ENCODE measurements around the gene MTHFD1L.
"Not testable (repeated sequence)": the region's sequence is repeated elsewhere in the genome, so short reads cannot be mapped to it uniquely, and the experiment has no call there.

Gene MTHFD1L

DNA sequence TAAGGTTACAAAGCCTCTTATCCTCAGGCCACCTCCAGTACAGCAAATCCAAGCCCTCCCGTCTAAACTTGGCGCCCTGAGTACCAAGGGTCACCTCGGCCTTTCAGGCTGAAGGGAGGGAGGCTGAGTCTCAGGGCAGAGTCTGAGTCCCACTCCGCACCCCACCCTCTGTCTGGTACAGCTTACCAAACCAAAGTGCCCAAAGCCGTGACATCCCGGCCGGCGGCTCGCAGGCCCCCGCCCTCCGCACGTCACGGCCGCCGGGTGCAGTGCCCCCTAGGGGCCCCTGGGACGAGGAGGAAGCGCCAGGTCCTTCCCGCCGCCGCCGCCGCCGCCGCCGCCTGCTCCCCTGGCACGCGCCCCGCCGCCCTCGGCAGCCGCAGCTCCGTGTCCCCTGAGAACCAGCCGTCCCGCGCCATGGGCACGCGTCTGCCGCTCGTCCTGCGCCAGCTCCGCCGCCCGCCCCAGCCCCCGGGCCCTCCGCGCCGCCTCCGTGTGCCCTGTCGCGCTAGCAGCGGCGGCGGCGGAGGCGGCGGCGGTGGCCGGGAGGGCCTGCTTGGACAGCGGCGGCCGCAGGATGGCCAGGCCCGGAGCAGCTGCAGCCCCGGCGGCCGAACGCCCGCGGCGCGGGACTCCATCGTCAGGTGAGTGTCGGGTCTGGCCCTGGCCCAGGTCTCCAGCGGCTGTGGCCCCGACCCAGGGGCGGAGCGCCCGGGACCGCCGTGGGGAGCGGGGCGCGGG lies at the start of gene MTHFD1L:
TSS of gene MTHFD1L (plus strand) at position 297 of the 741 bp plus-strand sequence. CDS start at position 418, 121 bp downstream.
- peak; percentile 95 for DNase-seq (ENCODE audit: low spot score)

DNA sequence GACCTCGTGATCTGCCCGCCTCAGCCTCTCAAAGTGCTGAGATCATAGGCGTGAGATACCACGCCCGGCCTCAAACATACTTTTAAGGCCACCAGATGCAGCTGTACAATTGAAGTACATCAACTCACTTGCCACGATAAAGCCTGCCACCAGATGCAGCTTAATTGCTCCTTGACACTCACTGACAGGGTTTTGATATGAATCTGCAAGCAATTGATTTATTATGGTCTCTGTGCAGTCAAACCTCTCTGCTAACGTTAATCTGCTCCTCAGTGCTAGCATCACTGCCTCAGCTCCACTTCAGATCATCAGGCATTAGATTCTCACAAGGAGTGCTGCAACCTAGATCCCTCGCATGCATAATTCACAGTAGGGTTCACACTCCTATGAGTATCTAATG lies 48.9 kb upstream of the MTHFD1L start:
- DNase-seq (ENCODE audit: low spot score) = not testable (repeated sequence)

GRCh38 chr6:150822932-150823331 lies 42.6 kb upstream of the MTHFD1L start:
- DNase-seq (ENCODE audit: low spot score) = no peak

GRCh38 chr6:150826788-150827187 lies 38.7 kb upstream of the MTHFD1L start:
- no peak for DNase-seq (ENCODE audit: low spot score)

- DNase-seq (ENCODE audit: low spot score) = not testable (repeated sequence)
Measured at GRCh38 chr6:150828107-150828506, 37.4 kb upstream of the MTHFD1L start.

DNA sequence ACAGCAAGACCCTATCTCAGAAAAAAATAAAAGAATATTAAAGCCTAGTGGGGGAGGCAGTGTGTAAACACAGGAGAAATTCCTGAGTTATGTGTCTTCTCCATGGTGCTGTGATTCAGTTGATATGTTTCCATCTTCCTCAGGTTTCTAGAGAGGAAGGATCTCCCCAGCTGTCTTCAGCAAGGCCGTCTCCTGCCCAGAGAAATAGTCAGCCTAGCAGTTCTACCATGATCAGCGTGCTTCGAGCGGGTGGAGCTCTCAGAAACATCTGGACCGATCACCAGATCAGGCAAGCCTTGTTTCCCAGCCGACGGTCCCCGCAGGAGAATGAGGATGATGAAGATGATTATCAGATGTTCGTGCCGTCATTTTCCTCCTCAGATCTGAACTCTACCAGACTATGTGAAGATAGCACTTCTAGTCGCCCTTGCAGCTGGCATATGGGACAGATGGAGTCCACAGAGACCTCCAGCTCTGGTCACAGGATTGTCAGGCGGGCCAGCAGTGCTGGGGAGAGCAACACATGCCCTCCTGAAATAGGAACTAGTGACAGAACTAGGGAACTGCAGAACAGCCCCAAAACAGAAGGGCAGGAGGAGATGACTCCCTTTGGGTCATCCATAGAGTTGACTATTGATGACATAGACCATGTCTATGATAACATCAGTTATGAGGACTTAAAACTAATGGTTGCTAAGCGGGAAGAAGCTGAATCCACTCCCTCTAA lies 34.9 kb upstream of the MTHFD1L start:
- no peak for DNase-seq (ENCODE audit: low spot score)

GRCh38 chr6:150831577-150831976 lies 33.9 kb upstream of the MTHFD1L start:
- no peak for DNase-seq (ENCODE audit: low spot score)

GRCh38 chr6:150835620-150836019 lies 29.9 kb upstream of the MTHFD1L start:
- no peak for DNase-seq (ENCODE audit: low spot score)

DNA sequence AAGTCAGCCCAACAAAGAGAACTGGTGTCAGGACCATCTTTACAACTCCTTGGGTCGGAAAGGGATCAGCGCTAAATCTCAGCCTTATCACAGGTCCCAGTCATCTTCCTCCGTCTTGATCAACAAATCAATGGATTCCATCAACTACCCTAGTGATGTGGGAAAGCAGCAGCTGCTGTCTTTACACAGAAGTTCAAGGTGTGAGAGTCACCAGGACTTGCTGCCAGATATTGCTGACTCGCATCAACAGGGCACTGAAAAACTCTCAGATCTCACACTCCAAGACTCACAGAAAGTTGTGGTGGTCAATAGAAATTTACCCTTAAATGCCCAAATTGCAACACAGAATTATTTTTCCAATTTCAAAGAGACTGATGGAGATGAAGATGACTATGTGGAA lies 25.3 kb upstream of the MTHFD1L start:
- DNase-seq (ENCODE audit: low spot score) = no peak

GRCh38 chr6:150841189-150841588 lies 24.3 kb upstream of the MTHFD1L start:
- no peak for DNase-seq (ENCODE audit: low spot score)

- no peak for DNase-seq (ENCODE audit: low spot score)
Measured at GRCh38 chr6:150841697-150842096, 23.8 kb upstream of the MTHFD1L start.

GRCh38 chr6:150844371-150844770 lies 21.1 kb upstream of the MTHFD1L start:
- no peak for DNase-seq (ENCODE audit: low spot score)

DNA sequence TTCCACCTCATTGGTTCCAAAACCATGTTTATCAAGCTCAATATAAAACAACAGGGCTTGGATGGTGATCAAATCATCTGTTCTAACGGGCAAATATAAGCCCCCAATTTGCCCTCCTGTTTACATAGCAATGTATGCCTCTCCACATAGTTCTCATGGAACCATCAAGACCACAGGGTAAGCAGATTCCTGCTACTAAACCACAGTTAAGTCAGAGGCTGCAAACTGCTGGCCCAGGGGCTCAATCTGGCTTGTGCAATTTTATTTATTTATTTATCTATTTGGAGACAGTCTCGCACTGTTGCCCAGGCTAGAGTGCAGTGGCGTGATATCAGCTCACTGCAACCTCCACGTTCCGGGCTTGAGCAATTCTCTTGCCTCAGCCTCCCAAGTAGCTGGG lies 18.9 kb upstream of the MTHFD1L start:
- DNase-seq (ENCODE audit: low spot score) = no peak

GRCh38 chr6:150848400-150848799 lies 17.1 kb upstream of the MTHFD1L start:
- no peak for DNase-seq (ENCODE audit: low spot score)

DNA sequence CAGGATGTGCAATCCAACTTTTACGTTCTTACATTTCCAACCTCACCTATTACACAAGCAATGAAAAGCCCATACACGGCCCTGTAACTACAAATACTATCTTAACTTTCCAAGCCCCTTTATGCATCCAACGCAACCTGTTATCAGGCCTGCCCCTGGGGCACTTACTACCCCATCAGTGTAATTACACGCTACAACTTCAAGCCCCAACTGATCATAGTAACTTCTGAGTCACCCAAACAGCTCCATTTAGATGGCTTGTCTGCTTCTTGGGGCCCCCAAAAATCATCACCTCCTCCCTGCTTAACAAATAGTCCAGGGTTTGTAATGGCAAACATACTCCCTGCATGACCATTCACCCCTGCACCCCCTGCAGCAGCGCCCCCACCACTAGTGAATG lies 11.1 kb upstream of the MTHFD1L start:
- DNase-seq (ENCODE audit: low spot score) = not testable (repeated sequence)

DNA sequence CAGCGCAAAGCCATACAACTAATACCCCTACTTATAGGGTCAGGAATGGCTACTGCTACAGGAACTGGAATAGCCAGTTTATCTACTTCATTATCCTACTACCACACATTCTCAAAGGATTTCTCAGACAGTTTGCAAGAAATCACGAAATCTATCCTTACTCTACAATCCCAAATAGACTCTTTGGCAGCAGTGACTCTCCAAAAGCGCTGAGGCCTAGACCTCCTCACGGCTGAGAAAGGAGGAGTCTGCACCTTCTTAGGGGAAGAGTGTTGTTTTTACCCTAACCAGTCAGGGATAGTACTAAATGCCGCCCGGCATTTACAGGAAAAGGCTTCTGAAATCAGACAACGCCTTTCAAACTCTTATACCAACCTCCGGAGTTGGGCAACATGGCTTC lies 10.3 kb upstream of the MTHFD1L start:
- DNase-seq (ENCODE audit: low spot score) = not testable (repeated sequence)

DNA sequence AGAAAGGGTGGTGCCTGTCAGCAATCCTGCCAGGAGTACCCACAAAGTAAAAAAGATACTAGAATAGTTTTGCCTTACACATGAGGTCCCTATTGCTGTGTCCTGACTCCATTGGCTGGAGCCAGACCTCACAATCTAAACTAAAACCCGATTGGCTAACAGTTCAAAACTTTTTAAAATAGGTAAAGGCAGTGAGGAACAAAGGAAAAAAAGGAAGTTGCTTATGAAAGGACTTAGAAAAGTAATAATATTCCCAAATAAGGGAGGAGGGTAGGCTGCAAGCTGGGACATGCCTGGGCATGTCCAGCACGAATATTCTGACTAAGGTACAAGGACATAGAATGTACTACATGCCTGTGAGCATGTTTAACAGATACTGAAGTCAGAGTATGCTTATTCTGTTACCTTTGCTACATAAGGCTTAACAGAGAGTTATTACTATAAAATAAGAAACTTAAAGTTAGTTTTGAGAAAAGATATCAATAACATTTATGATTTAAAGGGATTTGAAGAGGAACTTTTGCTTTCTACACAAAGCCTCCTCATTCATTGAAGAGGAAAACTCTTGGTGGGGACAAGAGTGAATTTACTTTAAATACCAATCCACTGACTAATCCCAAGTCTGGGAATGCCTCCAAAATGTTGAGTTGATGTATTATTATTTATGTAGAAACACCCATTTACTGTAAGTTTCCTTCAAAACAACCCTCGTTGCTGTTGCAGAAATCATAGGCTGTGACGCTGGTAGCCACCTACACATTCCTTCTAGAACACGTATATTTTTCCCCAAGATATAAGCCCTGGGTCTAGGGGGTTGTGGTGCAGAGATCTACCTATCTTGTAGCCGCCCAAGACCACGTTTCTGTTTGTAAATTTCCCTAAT lies 8.2 kb upstream of the MTHFD1L start:
- peak; percentile 22 for DNase-seq (ENCODE audit: low spot score)

DNA sequence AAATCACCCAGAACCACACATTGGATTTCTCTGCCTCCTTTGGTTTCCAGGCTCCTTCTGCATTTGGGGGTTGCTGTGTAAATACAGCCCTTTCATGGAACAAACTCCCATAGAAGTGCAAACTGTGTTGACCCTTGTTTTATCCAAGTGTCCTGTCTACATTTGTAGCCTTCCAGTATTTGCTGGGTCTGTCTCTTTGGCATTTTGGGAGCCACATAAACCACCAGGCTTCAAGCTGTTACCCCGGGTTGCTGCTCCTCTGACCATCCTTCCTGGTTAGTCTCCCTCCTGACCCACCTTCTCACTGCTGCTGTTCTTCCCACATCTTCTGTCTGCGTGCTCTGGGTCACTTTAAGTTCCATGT lies 7.6 kb upstream of the MTHFD1L start:
- no peak for DNase-seq (ENCODE audit: low spot score)

DNA sequence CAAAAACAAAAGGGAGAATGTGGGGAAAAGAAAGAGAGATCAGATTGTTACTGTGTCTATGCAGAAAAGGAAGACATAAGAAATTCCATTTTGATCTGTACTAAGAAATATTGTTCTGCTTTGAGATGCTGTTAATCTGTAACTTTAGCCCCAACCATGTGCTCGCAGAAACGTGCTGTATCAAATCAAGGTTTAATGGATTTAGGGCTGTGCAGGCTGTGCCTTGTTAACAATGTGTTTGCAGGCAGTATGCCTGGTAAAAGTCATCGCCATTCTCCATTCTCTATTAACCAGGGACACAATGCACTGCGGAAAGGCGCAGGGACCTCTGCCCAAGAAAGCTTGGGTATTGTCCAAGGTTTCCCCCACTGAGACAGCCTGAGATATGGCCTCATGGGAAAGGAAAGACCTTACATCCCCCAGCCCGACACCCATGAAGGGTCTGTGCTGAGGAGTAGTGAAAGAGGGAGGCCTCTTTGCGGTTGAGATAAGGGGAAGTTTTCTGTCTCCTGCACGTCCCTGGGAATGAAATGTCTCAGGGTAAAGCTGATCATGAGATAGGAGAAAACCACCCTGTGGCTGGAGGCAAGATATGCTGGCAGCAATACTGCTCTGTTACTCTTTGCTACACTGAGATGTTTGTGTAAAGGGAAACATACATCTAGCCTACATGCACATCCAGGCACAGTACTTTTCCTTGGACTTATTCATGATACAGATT lies 3.9 kb upstream of the MTHFD1L start:
- DNase-seq (ENCODE audit: low spot score) = not testable (repeated sequence)

DNA sequence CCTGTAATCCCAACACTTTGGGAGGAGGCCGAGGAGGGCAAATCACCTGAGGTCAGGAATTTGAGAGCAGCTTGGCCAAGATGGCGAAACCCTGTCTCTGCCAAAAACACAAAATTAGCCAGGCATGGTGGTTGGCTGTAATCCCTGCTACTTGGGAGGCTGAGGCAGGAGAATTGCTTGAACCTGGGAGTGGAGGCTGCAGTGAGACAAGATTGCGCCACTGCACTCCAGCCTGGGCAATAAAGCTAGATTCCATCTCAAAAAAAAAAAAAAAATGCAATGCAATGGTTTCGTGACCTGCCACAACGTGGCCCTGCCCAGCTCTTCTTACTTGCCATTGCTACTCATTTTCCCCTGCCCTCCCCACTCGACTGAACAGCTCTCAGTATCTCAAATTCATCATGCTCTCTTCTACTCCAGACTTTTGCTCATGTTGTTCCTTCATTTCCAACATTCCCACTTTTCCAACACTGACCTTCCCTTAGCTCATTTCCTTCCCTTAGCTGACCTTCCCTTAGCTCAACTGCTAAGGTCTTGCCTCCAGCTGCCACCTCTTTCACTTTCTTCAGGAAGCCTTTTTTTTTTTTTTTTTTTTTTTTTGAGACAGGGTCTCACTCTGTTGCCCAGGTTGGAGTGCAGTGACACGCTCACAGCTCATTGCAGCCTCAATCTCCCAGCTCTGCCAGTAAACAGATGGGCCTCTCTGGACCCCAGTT lies 2.1 kb upstream of the MTHFD1L start:
- DNase-seq (ENCODE audit: low spot score) = no peak

DNA sequence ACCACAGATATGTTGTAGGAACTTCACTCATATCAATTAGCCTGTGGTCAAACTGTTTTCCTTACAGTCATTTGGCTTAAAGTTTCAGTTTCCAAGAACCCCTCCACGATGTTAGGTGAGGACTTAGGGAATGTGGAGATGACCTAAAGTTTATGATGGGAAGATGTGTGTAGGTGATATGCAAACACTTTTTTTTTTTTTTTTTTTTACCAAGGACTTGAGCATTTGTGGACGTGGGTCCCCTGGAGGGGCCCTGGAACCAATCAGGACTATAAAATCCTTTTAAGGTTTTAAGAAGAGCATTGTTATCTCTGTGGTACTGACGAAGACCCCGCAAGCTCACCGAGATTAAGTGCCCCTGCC lies 478 bp upstream of the MTHFD1L start:
- DNase-seq (ENCODE audit: low spot score) = no peak

Data from iPS-NIHi11 (cell line).